Liver (tissue), 9 donors: ENCODE measurements around the gene PSMD14. TPM values are rescaled to one million over a fixed set of nuclear protein-coding genes. Genes with fewer than 3 reads are reported as not detected.

Experiments used
- DNase-seq: peaks from one replicate; pipeline ENCODE4 v3.0.0-alpha.2; 2017; ENCODE audit warnings: low spot score
- H3K27ac ChIP-seq, 2 donors: one replicate each; pipeline ENCODE4 v1.7.0; 2013; ENCODE audit warnings: inconsistent platforms in 2 of 2, low read length in 2 of 2, control low read depth in 1 of 2, low read depth in 1 of 2, mild to moderate bottlenecking in 1 of 2
- H3K27me3 ChIP-seq, 4 donors: one replicate each; pipeline versions ENCODE4 v1.6.1 to v1.7.0; 2013; ENCODE audit warnings: low read length in 3 of 4, inconsistent platforms in 1 of 4, mild to moderate bottlenecking in 1 of 4, moderate library complexity in 1 of 4; ENCODE audit not compliant: control insufficient read depth in 4 of 4, insufficient read depth in 4 of 4
- H3K36me3 ChIP-seq, 4 donors: one replicate each; pipeline versions ENCODE4 v1.6.1 to v1.7.0; 2013; ENCODE audit warnings: low read length in 3 of 4, mild to moderate bottlenecking in 3 of 4, low read depth in 1 of 4, moderate library complexity in 1 of 4; ENCODE audit not compliant: control insufficient read depth in 4 of 4, insufficient read depth in 3 of 4
- H3K4me1 ChIP-seq, 4 donors: one replicate each; pipeline versions ENCODE4 v1.6.1 to v1.7.0; 2013; ENCODE audit warnings: low read length in 3 of 4, mild to moderate bottlenecking in 3 of 4, moderate library complexity in 1 of 4; ENCODE audit not compliant: control insufficient read depth in 4 of 4, insufficient read depth in 4 of 4
- H3K4me3 ChIP-seq, 3 donors: one replicate each; pipeline versions ENCODE4 v1.6.1 to v1.7.0; 2013; ENCODE audit warnings: low read length in 3 of 3, control low read depth in 1 of 3, low read depth in 1 of 3, mild to moderate bottlenecking in 1 of 3
- H3K9ac ChIP-seq, 2 donors: one replicate each; pipeline ENCODE4 v1.7.0; 2013; ENCODE audit warnings: low read length in 2 of 2, mild to moderate bottlenecking in 2 of 2, moderate library complexity in 2 of 2, control low read depth in 1 of 2, low read depth in 1 of 2
- H3K9me3 ChIP-seq, 4 donors: one replicate each; pipeline versions ENCODE4 v1.6.1 to v1.7.0; 2013; ENCODE audit warnings: low read length in 3 of 4; ENCODE audit not compliant: control insufficient read depth in 4 of 4
- ATF3 ChIP-seq: IDR thresholded peaks from 2 replicates; pipeline ENCODE4 v1.6.1; 2016; ENCODE audit warnings: antibody characterized with exemption
- CTCF ChIP-seq: fragments of 150-350 bp; IDR thresholded peaks from 2 replicates; pipeline ENCODE4 v1.5.1; 2017; ENCODE audit warnings: improper control_type of control experiment, low read depth, low read length; ENCODE audit not compliant: missing input control
- EGR1 ChIP-seq, 2 donors: IDR thresholded peaks; 2 replicates each; pipeline ENCODE4 v1.6.1; 2016 to 2018; ENCODE audit warnings: antibody characterized with exemption in 2 of 2, low read depth in 2 of 2
- FOXA1 ChIP-seq: IDR thresholded peaks from 2 replicates; pipeline ENCODE4 v1.6.1; 2016; ENCODE audit warnings: antibody characterized with exemption
- GABPA ChIP-seq, 2 donors: IDR thresholded peaks in 1 of 2; conservative IDR thresholded peaks in 1 of 2; 2 replicates each; pipeline ENCODE4 v1.6.1; 2016; ENCODE audit warnings: antibody characterized with exemption in 2 of 2, mild to moderate bottlenecking in 1 of 2, moderate library complexity in 1 of 2
- HNF4A ChIP-seq, 2 donors: conservative IDR thresholded peaks; 2 replicates each; pipeline ENCODE4 v1.6.1; 2016; ENCODE audit warnings: antibody characterized with exemption in 2 of 2, mild to moderate bottlenecking in 2 of 2
- HNF4G ChIP-seq: IDR thresholded peaks from 2 replicates; pipeline ENCODE4 v1.6.1; 2016; ENCODE audit warnings: antibody characterized with exemption
- JUND ChIP-seq, 2 donors: IDR thresholded peaks; 2 replicates each; pipeline ENCODE4 v1.6.1; 2016; ENCODE audit warnings: antibody characterized with exemption in 2 of 2
- MAX ChIP-seq: IDR thresholded peaks from 2 replicates; pipeline ENCODE4 v1.6.1; 2016; ENCODE audit warnings: antibody characterized with exemption
- NR2F2 ChIP-seq: IDR thresholded peaks from 2 replicates; pipeline ENCODE4 v1.6.1; 2016; ENCODE audit warnings: antibody characterized with exemption
- RAD21 ChIP-seq, 2 donors: IDR thresholded peaks; 2 replicates each; pipeline ENCODE4 v1.6.1; 2016; ENCODE audit warnings: antibody characterized with exemption in 2 of 2, mild to moderate bottlenecking in 2 of 2
- REST ChIP-seq: IDR thresholded peaks from 2 replicates; pipeline ENCODE4 v1.6.1; 2016; ENCODE audit warnings: antibody characterized with exemption, mild to moderate bottlenecking
- RXRA ChIP-seq, 2 donors: IDR thresholded peaks; 2 replicates each; pipeline ENCODE4 v1.6.1; 2017 to 2018; ENCODE audit warnings: antibody characterized with exemption in 2 of 2, mild to moderate bottlenecking in 1 of 2
- SP1 ChIP-seq: IDR thresholded peaks from 2 replicates; pipeline ENCODE4 v1.6.1; 2018; ENCODE audit warnings: antibody characterized with exemption, mild to moderate bottlenecking
- YY1 ChIP-seq: IDR thresholded peaks from 2 replicates; pipeline ENCODE4 v1.6.1; 2016; ENCODE audit warnings: antibody characterized with exemption, mild to moderate bottlenecking
- WGBS: extraction: QIAGEN DNeasy Blood & Tissue Kit; methylation state at CpG from one replicate; pipeline ENCODE4 v1.1.7; 2013; 5-methylcytosine and 5-hydroxymethylcytosine counted together
- polyA plus RNA-seq, 2 donors: library from polyadenylated mRNA; stranded (reverse) in 1 of 2; unstranded in 1 of 2; fragments of 200-250 nt in 1 of 2; fragments of >200 nt in 1 of 2; fragmentation: Nextera tagmentation in 1 of 2; extraction: Ambion mirVana in 1 of 2; gene quantifications; one replicate each; pipeline versions ENCODE4 v1.2.1 to v1.2.3, GENCODE V29; 2013 to 2015
- total RNA-seq, 2 donors: library from RNA; depleted of rRNA; stranded (reverse); fragments of >200 nt; gene quantifications; one replicate each; pipeline ENCODE4 v1.2.3, GENCODE V29; 2014
- donor health status: healthy.
- donor health status: healthy.
- donor health status: healthy.
- donor health status: healthy.
- donor health status: healthy.

Gene PSMD14
- total and polyA plus RNA-seq, 4 donors: 32.0 to 37.9 (median 33.7) TPM

- no peak overlapping the region for H3K27ac ChIP-seq
- H3K9me3 ChIP-seq: no peaks in the 10 kb centered on the region
- H3K4me1 ChIP-seq: no peaks in the 10 kb centered on the region
- no peak overlapping the region for H3K9ac ChIP-seq
- peaks cover 0 to 1% (median 0%) of the 10 kb centered on the region in 4 donors for H3K36me3 ChIP-seq
- H3K4me3 ChIP-seq: no peak overlapping the region
- H3K27me3 ChIP-seq: no peaks in the 10 kb centered on the region
- DNase-seq: no peak
- TF ChIP-seq RAD21 (IDR thresholded peaks at IDR 0.05) (no peak), ATF3 (no peak), HNF4A (conservative IDR thresholded peaks at IDR 0.05) (no peak), GABPA (IDR thresholded peaks at IDR 0.05 in 1 of 2, conservative IDR thresholded peaks at IDR 0.05 in 1 of 2) (no peak), EGR1 (IDR thresholded peaks at IDR 0.05; ENCODE audit: low read depth in 2 of 2) (no peak), CTCF (no peak), FOXA1 (no peak), SP1 (no peak), NR2F2 (no peak), HNF4G (no peak), RXRA (IDR thresholded peaks at IDR 0.05) (no peak), REST (no peak), MAX (no peak), JUND (IDR thresholded peaks at IDR 0.05) (no peak), YY1 (no peak)
- WGBS: over 99% methylated on average over 2 of the region's 2 CpGs
Measured at GRCh38 chr2:161379740-161380139, 71.5 kb downstream of the PSMD14 start.

- WGBS: 93% methylated on average over 3 of the region's 3 CpGs
- Histone ChIP-seq H3K9me3 (no peaks in the 10 kb centered on the region), H3K9ac (no peak overlapping the region), H3K4me1 (no peaks in the 10 kb centered on the region), H3K27ac (no peak overlapping the region), H3K27me3 (no peaks in the 10 kb centered on the region), H3K36me3 (peaks cover 0 to 1% (median 0%) of the 10 kb centered on the region in 4 donors), H3K4me3 (no peak overlapping the region)
- no peak for DNase-seq
- no peak for TF ChIP-seq GABPA (IDR thresholded peaks at IDR 0.05 in 1 of 2, conservative IDR thresholded peaks at IDR 0.05 in 1 of 2)
- TF ChIP-seq FOXA1: no peak
Measured at GRCh38 chr2:161381546-161381945, 73.3 kb downstream of the PSMD14 start.
